HCT116 (cell line): ENCODE data around the gene ARFGAP1. TPM values are rescaled to one million over a fixed set of nuclear protein-coding genes. Genes with fewer than 3 reads are reported as not detected.

Source experiments
- ATAC-seq: fragments of 200-7000 bp; cut with Tn5 transposase; 2 replicates; pipeline ENCODE4 v1.9.1; 2020; ENCODE audit warnings: mild to moderate bottlenecking, moderate library complexity
- BruUV-seq: library from RNA; stranded (reverse); fragments of 400-500 nt; replicated peaks from 2 replicates; lab custom pipeline; 2021; lab: Mats Ljungman, UMichigan
- CTCF ChIA-PET: fragments of 300-600 bp; sonication (Branson Sonifier 250); formaldehyde crosslinking; loops from one replicate; lab custom pipeline; 2021; ENCODE audit warnings: antibody characterized with exemption; lab: Charles Lee
- POLR2A ChIA-PET: fragments of 300-600, 350-600 bp; sonication (Branson Sonifier 250); formaldehyde crosslinking; loops from one replicate; lab custom pipeline; 2021; ENCODE audit warnings: antibody characterized with exemption; lab: Charles Lee
- RAD21 ChIA-PET, 2 experiments: fragments of 300-600 bp; sonication (Branson Sonifier 250); formaldehyde crosslinking; loops; one replicate each; lab custom pipeline; 2023; ENCODE audit warnings: low total read pairs in 2 of 2; ENCODE audit not compliant: uncharacterized antibody in 2 of 2, unreplicated experiment in 2 of 2, low non-redundant PET in 1 of 2; lab: Charles Lee
- DNase-seq: peaks from one replicate; pipeline ENCODE4 v3.0.0-alpha.2; 2010; ENCODE audit warnings: low read depth, low spot score
- H2AFZ ChIP-seq: fragments of 200-600 bp; shearing (Covaris generic), sonication (generic); 2 replicates; pipeline ENCODE4 v1.6.1; 2017; ENCODE audit warnings: low read depth, mixed run types, mixed read lengths, antibody characterized with exemption, low read length; ENCODE audit not compliant: poor library complexity, severe bottlenecking
- H3K27ac ChIP-seq: 2 replicates; pipeline ENCODE4 v1.5.1; 2012; ENCODE audit warnings: low read depth, low read length
- H3K27me3 ChIP-seq: fragments of 200-600 bp; sonication (generic); 2 replicates; pipeline ENCODE4 v1.6.1; 2016; ENCODE audit warnings: mixed run types, low read length, mixed read lengths; ENCODE audit not compliant: insufficient read depth
- H3K36me3 ChIP-seq, 2 experiments: fragments of 200-500 bp in 1 of 2; fragments of 200-600 bp in 1 of 2; sonication (Bioruptor generic) in 1 of 2; sonication (generic) in 1 of 2; 2 replicates each; pipeline versions ENCODE4 v1.5.1 to v1.6.1; 2014 to 2016; ENCODE audit warnings: low read length in 2 of 2, inconsistent platforms in 1 of 2, mixed read lengths in 1 of 2, mixed run types in 1 of 2; ENCODE audit not compliant: insufficient read depth in 2 of 2, control insufficient read depth in 1 of 2
- H3K4me1 ChIP-seq, 2 experiments: fragments of 200-600 bp in 1 of 2; sonication (generic) in 1 of 2; 2 replicates each; pipeline versions ENCODE4 v1.5.1 to v1.6.1; 2012 to 2017; ENCODE audit warnings: low read length in 2 of 2, inconsistent platforms in 1 of 2, mild to moderate bottlenecking in 1 of 2, mixed read lengths in 1 of 2, mixed run types in 1 of 2, moderate library complexity in 1 of 2; ENCODE audit not compliant: insufficient read depth in 2 of 2, control insufficient read depth in 1 of 2
- H3K4me2 ChIP-seq: fragments of 200-600 bp; sonication (generic); 2 replicates; pipeline ENCODE4 v1.6.1; 2017; ENCODE audit warnings: mixed run types, low read length, mixed read lengths
- H3K4me3 ChIP-seq, 2 experiments: fragments of 200-600 bp in 1 of 2; sonication (generic) in 1 of 2; replicated peaks in 1 of 2; 2 replicates each; pipeline ENCODE4 v1.5.1; 2011 to 2016; ENCODE audit warnings: low read length in 2 of 2, control low read depth in 1 of 2, low read depth in 1 of 2, mild to moderate bottlenecking in 1 of 2, mixed read lengths in 1 of 2, mixed run types in 1 of 2
- H3K79me2 ChIP-seq: fragments of 200-600 bp; sonication (generic); 2 replicates; pipeline ENCODE4 v1.6.1; 2017; ENCODE audit warnings: mild to moderate bottlenecking, mixed run types, low read length, moderate library complexity, mixed read lengths; ENCODE audit not compliant: insufficient read depth
- H3K9ac ChIP-seq: fragments of 200-600 bp; sonication (generic); 2 replicates; pipeline ENCODE4 v1.6.1; 2016; ENCODE audit warnings: low read length, mixed read lengths
- H3K9me2 ChIP-seq: fragments of 200-600 bp; sonication (generic), shearing (Covaris generic); 2 replicates; pipeline ENCODE4 v1.6.1; 2017; ENCODE audit warnings: mixed run types, mild to moderate bottlenecking, moderate library complexity; ENCODE audit not compliant: insufficient read depth
- H3K9me3 ChIP-seq, 2 experiments: fragments of 200-500 bp in 1 of 2; fragments of 200-600 bp in 1 of 2; sonication (Bioruptor generic) in 1 of 2; sonication (generic) in 1 of 2; 2 replicates each; pipeline ENCODE4 v1.6.1; 2014 to 2017; ENCODE audit warnings: low read length in 2 of 2, mixed read lengths in 2 of 2, inconsistent platforms in 1 of 2, low read depth in 1 of 2, mild to moderate bottlenecking in 1 of 2, mixed run types in 1 of 2, moderate library complexity in 1 of 2; ENCODE audit not compliant: control insufficient read depth in 1 of 2, insufficient read depth in 1 of 2
- H4K20me1 ChIP-seq: fragments of 200-600 bp; sonication (generic), shearing (Covaris generic); 2 replicates; pipeline ENCODE4 v1.6.1; 2017; ENCODE audit warnings: mixed run types, mild to moderate bottlenecking, moderate library complexity; ENCODE audit not compliant: insufficient read depth
- EZH2phosphoT487 ChIP-seq: fragments of 200-600 bp; IDR thresholded peaks from 2 replicates; pipeline ENCODE4 v1.6.1; 2018; ENCODE audit warnings: antibody characterized with exemption, borderline replicate concordance
- JUND ChIP-seq: IDR thresholded peaks from 2 replicates; pipeline ENCODE4 v1.6.1; 2012
- RAD21 ChIP-seq: IDR thresholded peaks from 2 replicates; pipeline ENCODE4 v1.6.1; 2012; ENCODE audit warnings: low read depth, mild to moderate bottlenecking
- SIN3A ChIP-seq: IDR thresholded peaks from 2 replicates; pipeline ENCODE4 v1.6.1; 2012; ENCODE audit warnings: low read depth
- intact Hi-C: fragments of 100-400 bp; cut with micrococcal nuclease; formaldehyde crosslinking; loops from 2 replicates; pipeline ENCODE4 v1.10.0; 2022
- total RNA-seq: library from RNA; stranded (reverse); gene quantifications from one replicate; pipeline ENCODE4 v1.2.1, GENCODE V29; 2021; ENCODE audit not compliant: unreplicated experiment
- TF ChIP-seq, protein P1 (sequence below): IDR thresholded peaks from 2 replicates; pipeline ENCODE4 v1.6.1; 2011; ENCODE audit warnings: mild to moderate bottlenecking, low read length, moderate library complexity; ENCODE audit not compliant: insufficient replicate concordance; ENCODE audit errors: extremely low read depth
- TF ChIP-seq, protein P2 (sequence below): IDR thresholded peaks from 2 replicates; pipeline ENCODE4 v1.6.1; 2012

The ARFGAP1 gene
- total RNA-seq, 1 experiment from 2014 or later = 94.4 TPM

DNA sequence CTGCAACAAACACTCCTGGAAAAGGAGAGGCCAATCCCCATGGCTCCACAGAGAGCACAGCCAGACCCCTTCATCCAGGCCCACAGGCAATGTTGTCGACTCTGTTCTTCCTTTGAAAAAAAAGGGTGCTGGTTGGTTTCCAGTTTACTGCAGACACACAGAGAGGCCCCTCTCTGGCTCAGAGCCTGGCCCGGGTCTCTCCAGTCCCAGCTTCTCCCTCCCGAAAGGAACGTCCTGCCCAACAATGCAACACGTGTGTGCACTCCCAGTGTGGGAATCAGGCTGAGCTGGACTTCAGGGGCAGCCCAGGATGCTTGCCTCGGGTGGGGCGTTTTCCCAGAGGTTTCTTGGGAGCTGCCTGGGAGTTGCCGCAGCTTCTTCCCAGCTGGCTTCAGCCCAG lies 13.8 kb upstream of the ARFGAP1 start:
- no peak for DNase-seq
- no peak for TF ChIP-seq EZH2phosphoT487
- TF ChIP-seq, protein P1, sequence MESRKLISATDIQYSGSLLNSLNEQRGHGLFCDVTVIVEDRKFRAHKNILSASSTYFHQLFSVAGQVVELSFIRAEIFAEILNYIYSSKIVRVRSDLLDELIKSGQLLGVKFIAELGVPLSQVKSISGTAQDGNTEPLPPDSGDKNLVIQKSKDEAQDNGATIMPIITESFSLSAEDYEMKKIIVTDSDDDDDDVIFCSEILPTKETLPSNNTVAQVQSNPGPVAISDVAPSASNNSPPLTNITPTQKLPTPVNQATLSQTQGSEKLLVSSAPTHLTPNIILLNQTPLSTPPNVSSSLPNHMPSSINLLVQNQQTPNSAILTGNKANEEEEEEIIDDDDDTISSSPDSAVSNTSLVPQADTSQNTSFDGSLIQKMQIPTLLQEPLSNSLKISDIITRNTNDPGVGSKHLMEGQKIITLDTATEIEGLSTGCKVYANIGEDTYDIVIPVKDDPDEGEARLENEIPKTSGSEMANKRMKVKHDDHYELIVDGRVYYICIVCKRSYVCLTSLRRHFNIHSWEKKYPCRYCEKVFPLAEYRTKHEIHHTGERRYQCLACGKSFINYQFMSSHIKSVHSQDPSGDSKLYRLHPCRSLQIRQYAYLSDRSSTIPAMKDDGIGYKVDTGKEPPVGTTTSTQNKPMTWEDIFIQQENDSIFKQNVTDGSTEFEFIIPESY = no peak
- H3K4me2 ChIP-seq = no peak overlapping the region
- intact Hi-C loops = no loop called here
- H4K20me1 ChIP-seq = no peaks in the 10 kb centered on the region
- no peaks in the 10 kb centered on the region for H3K9me2 ChIP-seq
- H3K4me1 ChIP-seq = no peaks in the 10 kb centered on the region
- ATAC-seq = no peak
- no peak overlapping the region for H2AFZ ChIP-seq
- ChIA-PET CTCF (interaction anchor here (1.2 kb wide), 1 partner anchor 35 kb away, joined by 3 read pairs; no protein-coding TSS in a partner anchor), RAD21 (no interaction called here), POLR2A (no interaction called here)
- H3K9ac ChIP-seq = no peak overlapping the region
- BruUV-seq = no TSS peak
- H3K4me3 ChIP-seq = no peak overlapping the region
- no peaks in the 10 kb centered on the region for H3K36me3 ChIP-seq
- H3K27me3 ChIP-seq = no peaks in the 10 kb centered on the region
- H3K79me2 ChIP-seq = no peaks in the 10 kb centered on the region
- no peak overlapping the region for H3K27ac ChIP-seq
- no peaks in the 10 kb centered on the region for H3K9me3 ChIP-seq

DNA sequence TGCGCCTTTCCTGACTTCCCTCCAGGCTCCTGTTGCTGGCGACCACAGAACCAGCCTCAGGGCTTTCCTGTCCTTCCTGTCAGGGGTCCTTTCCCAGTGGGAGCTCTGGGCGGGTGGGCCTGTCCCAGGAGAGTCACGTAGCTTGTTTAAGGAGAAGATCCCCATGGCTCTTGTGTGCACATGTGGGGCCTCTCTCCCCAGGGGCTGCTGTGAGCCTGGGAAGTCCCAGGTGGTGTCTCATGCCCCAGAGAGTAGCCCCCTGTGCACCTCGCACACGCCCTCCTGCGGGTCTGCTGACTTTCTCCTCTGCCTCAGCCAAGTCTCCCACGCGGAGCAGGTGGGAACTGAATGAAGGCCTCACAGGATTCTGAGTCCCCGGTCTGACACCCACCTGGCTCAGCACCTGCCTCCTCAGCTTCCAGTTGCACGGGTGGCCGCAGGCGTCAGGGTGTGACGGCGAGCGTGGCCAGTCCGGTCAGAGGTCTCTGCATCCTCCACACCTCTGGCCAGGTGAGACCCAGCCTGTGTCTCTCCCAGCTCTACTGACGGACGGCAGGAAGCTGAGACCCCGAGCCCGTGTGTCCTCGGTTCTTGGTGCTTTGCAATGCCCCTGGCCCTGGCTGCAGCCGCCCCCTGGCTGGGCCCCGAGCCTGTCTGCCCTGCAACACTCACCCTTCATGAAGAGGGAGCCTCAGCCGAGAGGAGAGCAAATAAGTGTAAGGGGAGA lies 12.7 kb upstream of the ARFGAP1 start:
- H3K9me3 ChIP-seq = no peaks in the 10 kb centered on the region
- H4K20me1 ChIP-seq = no peaks in the 10 kb centered on the region
- H3K36me3 ChIP-seq = no peaks in the 10 kb centered on the region
- BruUV-seq = no TSS peak
- H3K27ac ChIP-seq = no peak overlapping the region
- ATAC-seq = no peak
- no peak for DNase-seq
- no peak overlapping the region for H2AFZ ChIP-seq
- no peak overlapping the region for H3K4me3 ChIP-seq
- intact Hi-C loops = no loop called here
- H3K79me2 ChIP-seq = no peaks in the 10 kb centered on the region
- ChIA-PET CTCF (no interaction called here), RAD21 (no interaction called here), POLR2A (no interaction called here)
- TF ChIP-seq RAD21 (no peak), JUND (no peak), SIN3A (no peak)
- TF ChIP-seq, protein P2, sequence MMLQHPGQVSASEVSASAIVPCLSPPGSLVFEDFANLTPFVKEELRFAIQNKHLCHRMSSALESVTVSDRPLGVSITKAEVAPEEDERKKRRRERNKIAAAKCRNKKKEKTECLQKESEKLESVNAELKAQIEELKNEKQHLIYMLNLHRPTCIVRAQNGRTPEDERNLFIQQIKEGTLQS = no peak
- no peak overlapping the region for H3K9ac ChIP-seq
- H3K27me3 ChIP-seq = no peaks in the 10 kb centered on the region
- no peaks in the 10 kb centered on the region for H3K9me2 ChIP-seq
- H3K4me1 ChIP-seq = no peaks in the 10 kb centered on the region
- no peak overlapping the region for H3K4me2 ChIP-seq
